Adipose tissue (tissue), 3 donors: ENCODE data around the gene VPS39. TPM values are rescaled to one million over a fixed set of nuclear protein-coding genes. Genes with fewer than 3 reads are reported as not detected.

Source experiments
- H3K27ac ChIP-seq: one replicate; pipeline ENCODE4 v1.5.1; 2013; ENCODE audit warnings: low read depth, low read length
- WGBS, 3 donors: extraction: QIAGEN DNeasy Blood & Tissue Kit; methylation state at CpG; one replicate each; pipeline ENCODE4 v1.1.7; 2013; 5-methylcytosine and 5-hydroxymethylcytosine counted together
- polyA plus RNA-seq, 3 donors: library from polyadenylated mRNA; stranded (reverse); fragments of 200-250 nt; gene quantifications; one replicate each; pipeline ENCODE4 v1.2.3, GENCODE V29; 2013
- donor health status: healthy with polysubstance abuse.
- donor health status: Bipolar disorder and iron deficiency.
- donor health status: healthy.

Gene VPS39
- polyA plus RNA-seq, 3 donors = 20.6 to 37.3 (median 29.9) TPM

DNA sequence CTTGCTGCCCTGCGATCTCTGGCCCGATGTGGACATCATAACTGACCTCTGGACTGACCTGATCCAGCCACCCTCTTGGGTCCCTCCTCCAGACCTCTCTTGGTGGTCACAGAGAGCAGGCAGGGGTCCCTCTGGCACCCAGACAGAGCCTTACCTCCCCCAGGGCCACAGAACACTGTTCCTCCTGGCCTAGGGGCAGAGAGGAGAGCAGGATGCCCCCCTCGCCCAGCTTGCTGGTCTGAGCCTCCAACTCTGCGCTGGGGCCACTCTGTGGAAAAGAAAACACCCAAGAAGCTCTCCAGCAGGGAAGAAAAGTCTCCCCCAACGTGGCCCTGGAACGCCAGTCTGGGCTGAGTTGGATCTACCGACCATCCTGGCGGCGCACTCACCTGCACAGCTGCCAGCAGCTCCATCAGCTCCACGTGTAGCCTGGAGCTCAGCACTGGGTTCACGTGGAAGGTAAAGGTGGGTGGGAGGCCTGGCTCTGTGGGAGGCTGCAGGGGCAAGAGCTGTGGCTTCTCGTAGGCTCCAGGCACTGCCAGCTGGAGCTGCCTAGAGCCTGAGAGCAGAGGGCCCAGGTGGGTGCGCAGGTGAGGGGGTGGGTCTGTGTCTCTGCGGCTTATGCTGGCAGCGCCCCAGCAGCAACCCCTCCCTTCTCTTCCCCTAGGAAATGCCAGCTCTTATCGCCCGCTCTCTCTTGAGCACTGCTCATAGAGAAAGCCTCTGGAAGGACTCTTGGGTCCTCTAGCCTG is 57.7 kb downstream of the VPS39 start:
- H3K27ac ChIP-seq = no peak overlapping the region

DNA sequence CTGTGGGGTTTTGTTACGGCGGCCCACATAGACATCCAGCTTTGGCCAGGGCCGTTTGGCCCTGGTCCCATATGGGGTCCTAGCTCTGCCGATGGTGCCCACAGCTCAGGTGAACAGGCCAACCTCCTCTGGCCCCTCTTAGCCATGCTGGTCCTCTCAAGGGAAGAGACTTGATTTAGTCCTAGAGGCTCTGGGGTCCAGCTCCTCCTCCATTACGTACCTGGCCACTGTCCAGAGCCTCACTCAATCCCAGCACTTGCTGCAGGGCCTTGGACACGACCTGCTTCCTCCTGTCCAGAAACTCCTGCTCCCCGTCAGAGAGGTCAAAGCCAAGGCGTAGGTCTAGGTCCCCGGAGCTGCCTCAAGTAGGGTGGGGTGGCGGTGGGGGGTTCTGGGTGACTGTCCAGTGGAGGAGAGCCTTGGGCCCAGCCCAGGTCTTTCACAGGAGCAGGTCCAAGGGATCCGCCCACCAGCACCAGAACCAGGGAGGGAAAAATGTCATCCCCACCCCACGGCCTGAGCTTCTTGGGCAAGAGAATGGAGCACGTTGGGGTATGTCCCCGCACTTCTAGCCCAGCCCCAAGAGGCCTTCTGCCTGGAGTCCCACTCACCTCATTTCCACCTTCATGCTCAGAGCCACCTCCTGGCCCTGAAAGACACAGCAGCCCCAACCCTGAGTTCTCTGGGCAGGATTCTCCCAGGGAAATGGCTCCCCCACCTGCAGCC is 58.4 kb downstream of the VPS39 start:
- 84 to 90% (median 85%) methylated on average over 14 of the region's 14 CpGs for WGBS, 3 donors
- no peak overlapping the region for H3K27ac ChIP-seq

More for the DNA sequence above, 57.7 kb downstream of the VPS39 start:
- 82 to 86% (median 86%) methylated on average over 17 of the region's 17 CpGs for WGBS, 3 donors

- no peak overlapping the region for H3K27ac ChIP-seq
- WGBS, 3 donors = 84 to 88% (median 87%) methylated on average over 12 of the region's 12 CpGs
Measured at GRCh38 chr15:42148808-42149492, 59.2 kb downstream of the VPS39 start.

DNA sequence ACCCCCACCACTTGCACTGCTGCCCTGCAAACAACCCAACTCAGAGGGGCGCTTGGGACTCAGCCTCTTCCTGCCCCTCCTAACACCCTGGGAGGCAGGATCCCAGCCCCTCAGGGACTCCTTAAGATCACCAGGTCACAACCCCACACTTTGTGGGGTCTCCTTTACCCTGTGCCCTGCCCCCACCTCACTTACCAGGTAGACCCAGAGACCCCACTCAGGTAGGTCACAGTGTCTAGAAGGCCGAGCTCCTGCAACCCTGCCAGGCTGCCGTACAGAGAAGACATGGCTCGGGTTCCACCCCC is 60.7 kb downstream of the VPS39 start:
- no peak overlapping the region for H3K27ac ChIP-seq
- 88 to 98% (median 93%) methylated on average over 4 of the region's 4 CpGs for WGBS, 3 donors

DNA sequence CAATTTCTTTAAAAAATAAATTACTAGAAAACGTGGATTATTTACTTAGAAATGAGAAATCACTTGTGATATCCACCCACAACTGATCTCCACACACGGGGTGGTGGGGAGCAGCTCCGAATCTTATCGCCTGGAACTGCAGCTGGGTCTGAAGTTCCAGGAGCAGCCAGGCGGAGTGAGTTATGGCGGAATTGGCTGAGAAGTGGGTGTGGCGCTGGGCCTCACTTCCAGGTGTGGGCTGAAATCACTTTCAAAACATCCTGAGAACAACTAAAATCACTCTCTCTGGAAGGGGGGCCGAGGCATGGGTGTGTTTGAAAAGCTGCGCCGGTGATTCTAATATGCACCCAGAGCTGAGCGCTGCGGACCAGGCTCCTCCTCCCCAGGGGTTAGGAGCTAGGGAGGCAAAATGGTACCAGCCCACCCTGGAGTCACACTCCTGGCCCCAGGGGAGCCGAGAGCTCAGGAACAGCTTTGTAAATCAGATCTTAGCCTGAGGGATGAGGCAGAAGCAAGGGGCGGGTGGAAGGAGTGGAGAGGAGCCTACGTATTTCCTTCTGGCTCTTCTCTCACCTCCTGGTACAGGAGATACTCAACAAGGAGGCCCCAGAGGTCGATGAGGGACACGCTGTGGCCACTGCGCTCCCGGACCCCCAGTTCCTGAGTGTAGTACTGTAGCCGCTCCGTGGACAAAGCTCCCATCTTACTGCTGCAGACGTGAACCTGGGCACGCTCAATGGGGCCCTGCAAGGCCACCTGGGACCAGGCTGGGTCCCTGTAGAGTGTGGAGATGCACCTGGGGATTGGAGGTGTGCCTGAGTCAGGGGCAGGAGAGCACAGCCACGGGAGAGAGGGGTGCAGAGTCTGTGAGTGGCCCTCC is 61.3 kb downstream of the VPS39 start:
- WGBS, 3 donors = 79 to 82% (median 80%) methylated on average over 24 of the region's 24 CpGs
- H3K27ac ChIP-seq = no peak overlapping the region

DNA sequence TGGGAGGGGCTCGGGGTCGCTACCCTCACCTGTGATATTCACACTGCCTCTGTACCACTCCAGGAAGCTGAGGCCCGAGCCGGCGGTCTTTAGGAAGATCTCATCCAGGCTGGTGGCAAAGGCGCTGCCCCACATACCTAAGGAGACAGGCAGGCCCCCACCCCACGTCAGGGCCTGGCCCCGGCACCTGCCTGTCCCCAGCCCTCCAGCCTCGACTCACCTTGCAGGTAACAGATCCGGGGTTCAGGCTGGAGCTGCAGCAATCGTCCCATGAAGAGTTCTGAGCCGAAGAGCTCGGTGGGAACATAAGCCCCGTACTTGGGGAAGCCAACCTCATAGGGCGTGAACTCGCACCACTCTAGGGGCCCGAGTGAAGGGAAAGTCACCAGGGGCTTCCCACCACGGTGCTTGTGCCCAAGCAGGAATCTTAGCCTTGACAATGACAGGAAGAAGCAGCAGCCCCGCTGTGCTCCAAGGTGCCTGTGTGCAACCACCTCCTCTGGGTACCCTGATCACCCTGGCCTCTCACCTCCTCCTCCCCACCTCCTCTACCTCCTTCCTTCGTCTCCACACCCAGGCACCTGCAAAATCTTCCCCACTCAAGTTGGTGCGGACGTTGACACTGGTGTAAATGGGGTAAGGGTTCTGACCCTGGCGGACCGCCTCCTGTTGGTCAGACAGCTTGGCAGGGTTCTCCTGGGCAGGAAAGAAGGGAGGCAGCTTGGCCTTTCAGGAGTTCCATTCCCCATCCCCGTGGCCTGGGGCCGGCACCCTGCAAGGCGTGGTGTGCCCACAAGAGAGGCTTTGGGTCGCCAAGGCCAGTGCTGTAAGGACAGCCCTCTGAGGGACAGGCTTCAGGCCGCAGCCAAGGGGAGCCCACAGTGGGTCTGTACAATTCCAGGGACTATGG is 62.3 kb downstream of the VPS39 start:
- H3K27ac ChIP-seq = no peak overlapping the region
- 76 to 87% (median 86%) methylated on average over 29 of the region's 29 CpGs for WGBS, 3 donors

GRCh38 chr15:42144841-42145375 is 63.2 kb downstream of the VPS39 start:
- 67 to 83% (median 73%) methylated on average over 9 of the region's 9 CpGs for WGBS, 3 donors
- no peak overlapping the region for H3K27ac ChIP-seq

DNA sequence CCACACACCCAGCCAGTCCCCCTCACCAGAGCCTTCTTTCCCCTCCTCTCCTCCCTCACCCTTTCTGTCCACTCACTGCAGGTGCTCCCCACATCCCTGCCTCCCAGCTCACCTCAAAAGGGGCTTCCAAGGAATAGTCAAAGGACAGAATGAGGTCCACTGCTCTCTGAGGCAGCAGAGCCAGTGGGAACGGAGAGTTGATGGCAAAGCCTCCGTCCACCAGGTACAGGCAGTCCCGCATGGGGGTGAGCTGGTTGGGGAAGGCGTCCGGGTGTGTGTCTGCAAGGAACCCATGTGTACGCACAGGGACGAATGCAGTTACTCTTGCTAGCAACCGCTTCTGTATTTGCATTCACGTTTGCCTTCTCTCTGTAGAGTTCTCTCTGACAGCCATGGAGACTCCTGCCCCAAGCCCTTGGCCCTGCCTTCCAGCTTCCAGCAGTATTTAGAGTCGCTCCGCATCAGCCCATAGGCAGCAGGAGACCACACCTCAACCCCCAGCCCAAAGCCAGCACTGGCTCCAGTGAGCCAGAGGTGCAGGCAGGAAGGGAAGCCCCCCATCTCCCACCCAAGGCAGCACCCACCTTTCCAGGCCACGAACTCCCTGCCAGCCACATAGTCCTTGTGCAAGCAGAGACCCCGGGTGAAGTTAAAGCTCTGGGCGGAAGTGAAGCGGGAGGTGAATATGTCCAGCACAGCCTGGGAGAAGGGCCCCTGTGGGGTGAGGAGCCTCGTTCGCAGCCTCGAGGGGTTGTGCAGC is 64.1 kb downstream of the VPS39 start:
- no peak overlapping the region for H3K27ac ChIP-seq
- 79 to 87% (median 84%) methylated on average over 18 of the region's 18 CpGs for WGBS, 3 donors

DNA sequence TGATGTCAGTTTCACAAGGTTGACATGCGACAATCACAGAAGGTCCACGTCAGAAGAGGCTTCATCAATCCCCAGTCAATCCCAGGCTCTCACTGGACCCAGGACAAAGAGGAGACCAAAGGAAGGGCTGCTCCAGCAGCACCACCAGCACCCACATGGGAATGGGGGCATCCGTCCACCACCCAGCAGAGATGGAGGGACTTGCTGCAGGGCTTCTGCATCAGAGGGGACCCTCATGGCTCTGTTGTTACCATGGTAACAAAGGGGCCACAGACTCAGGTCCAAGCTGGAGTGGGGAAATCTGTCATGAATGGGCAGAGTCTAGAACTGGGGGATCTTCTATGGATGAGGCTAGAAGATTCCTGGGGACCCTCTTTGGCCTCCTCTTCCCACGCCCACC is 64.7 kb downstream of the VPS39 start:
- 89 to 93% (median 90%) methylated on average over 4 of the region's 4 CpGs for WGBS, 3 donors

DNA sequence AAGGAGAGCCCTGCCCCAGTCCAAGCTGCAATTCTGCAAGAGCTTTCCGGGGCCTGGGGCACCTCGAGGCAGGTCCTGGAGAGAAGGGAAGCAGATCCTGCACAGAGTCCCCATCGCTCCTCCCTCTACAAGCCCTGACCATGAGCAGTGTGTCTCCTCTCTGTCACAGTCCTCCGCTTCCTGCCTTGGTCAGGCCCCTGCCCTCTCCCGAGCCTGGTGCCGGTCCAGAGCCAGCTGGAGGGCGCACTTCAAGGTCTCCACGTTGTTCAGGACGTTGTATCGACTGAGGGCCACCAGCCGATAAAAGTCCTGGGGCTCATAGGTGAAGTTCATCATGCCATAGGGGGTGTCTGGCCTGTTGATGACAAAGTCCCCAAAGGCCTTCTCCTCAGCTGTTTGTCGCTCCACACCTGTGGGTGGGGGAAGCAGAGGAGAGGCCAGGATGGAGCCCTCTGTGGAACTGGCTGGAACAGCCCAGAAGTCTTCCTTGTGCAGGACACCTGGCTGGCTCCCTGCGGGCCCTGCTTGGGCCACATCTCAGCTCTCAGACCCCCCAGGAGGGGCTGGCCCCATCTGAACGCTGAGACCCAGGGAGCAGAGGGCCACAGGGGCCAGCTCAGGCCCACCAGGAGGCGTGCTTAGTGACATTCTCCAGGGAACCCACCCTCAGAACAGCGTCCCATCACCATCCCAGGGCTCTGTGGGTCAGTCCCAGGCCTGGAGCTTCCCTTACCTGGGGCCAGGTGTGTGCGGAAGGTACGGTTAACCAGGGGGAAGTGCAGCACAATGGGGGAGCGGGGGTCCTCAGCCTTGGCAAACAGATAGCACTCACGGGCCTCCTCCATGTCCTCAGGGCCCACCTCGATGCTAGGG is 66.1 kb downstream of the VPS39 start:
- no peak overlapping the region for H3K27ac ChIP-seq
- WGBS, 3 donors = 85 to 86% (median 86%) methylated on average over 21 of the region's 21 CpGs

More for the DNA sequence above, 64.7 kb downstream of the VPS39 start:
- H3K27ac ChIP-seq = no peak overlapping the region

DNA sequence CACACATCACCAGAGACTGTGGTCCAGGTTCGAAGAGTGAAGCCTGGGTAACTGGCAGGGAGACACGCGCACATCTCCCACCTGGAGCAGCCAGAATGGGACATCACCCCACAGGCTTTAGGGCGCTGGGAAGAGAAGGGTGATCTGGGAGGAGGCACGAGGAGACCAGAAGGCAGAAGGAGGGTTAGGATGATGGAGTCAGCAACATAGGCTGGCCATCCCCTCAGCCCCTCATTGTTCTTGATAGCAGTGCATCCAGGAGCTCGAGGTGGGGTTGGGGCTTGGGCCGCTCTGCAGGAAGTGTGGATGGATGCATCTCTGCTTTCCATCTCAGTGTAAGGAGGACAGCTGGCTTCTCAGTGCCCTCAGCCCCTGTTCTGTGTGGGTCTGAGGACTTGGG is 66.9 kb downstream of the VPS39 start:
- WGBS, 3 donors = 84 to 93% (median 88%) methylated on average over 7 of the region's 7 CpGs

DNA sequence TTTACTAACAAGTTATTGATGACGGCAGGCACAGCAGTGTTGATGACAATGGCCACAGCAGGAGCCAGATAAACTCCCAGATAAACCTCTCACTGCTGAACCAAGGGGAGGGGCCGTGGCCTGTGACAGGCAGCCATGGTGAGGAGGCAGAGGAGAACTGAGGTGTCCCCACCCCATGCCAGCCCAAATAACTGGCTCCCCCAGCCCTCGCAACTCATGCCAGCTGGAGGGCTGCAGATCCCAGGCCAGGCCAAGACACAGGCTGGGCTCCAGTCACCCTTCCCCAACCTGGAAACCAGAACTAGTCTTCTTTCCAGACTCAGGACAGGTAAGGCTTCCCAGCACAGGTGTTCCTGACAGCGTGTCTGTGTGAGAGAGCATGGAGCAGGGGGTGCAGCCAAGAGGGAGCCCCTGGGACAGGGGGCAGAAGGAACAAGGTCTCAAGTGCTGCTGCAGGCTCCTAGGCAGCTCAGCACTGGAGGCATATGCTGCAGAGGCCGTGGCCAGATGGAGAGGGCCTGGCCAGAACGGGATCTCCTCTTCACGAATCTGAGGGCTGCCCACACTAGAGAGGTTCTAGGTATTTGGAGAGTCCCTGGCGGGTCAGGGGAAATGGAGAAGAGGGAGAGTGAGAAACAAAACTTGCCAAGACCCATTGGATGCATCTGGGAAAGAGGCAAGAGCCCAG is 67.6 kb downstream of the VPS39 start:
- H3K27ac ChIP-seq = no peak overlapping the region
- WGBS, 3 donors = 86 to 91% (median 87%) methylated on average over 8 of the region's 8 CpGs

More for the DNA sequence above, 66.9 kb downstream of the VPS39 start:
- no peak overlapping the region for H3K27ac ChIP-seq

DNA sequence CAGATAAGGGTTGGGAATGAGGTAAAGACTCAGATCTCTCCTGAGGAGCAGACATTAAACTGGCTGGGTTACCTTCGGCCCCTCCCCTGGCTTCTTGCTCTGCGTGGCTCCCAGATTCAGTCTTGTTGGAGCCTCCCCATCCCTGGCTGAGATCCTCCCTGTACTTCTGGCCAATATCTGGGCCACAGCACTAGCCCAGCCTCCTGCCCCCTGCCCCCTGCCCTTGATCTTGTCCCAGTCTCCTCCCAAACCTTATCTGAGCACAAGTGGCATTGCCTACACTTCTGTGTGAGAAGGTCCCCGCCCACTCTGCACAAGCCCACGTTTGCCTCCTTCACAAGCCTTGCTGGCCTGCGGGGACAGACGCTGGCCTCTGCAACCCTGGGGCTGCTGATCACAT is 68.5 kb downstream of the VPS39 start:
- H3K27ac ChIP-seq = no peak overlapping the region
- WGBS, 3 donors = 79 to 82% (median 80%) methylated on average over 6 of the region's 6 CpGs

- no peak overlapping the region for H3K27ac ChIP-seq
- 46 to 63% (median 60%) methylated on average over 3 of the region's 3 CpGs for WGBS, 3 donors
Measured at GRCh38 chr15:42138968-42139386, 69.1 kb downstream of the VPS39 start.

GRCh38 chr15:42138411-42138810 is 69.7 kb downstream of the VPS39 start:
- WGBS, 3 donors = 93 to 96% (median 93%) methylated on average over 4 of the region's 4 CpGs
- no peak overlapping the region for H3K27ac ChIP-seq
